Activated CD8-positive, alpha-beta T cell treated with anti-CD3 and anti-CD28 coated beads, Interleukin-2, amount 10 ng/mL, durations not matched to agents 7 days and 5 days (primary cell): ENCODE measurements around the gene LRRC4. TPM values are rescaled to one million over a fixed set of nuclear protein-coding genes. Genes with fewer than 3 reads are reported as not detected.
A peak's percentile ranks its signal among the peaks of the same experiment; 100 is the strongest.

Experiments used
- ATAC-seq: fragments of 150-1000 bp; cut with Tn5 transposase; one replicate; pipeline ENCODE4 v1.10.0; 2021; ENCODE audit warnings: moderate library complexity
- CTCF ChIA-PET: fragments of 350-600 bp; sonication (Branson Sonifier 250); formaldehyde crosslinking; loops from one replicate; lab custom pipeline; 2021; ENCODE audit warnings: antibody characterized with exemption; lab: Charles Lee
- POLR2A ChIA-PET: fragments of 350-600 bp; sonication (Branson Sonifier 250); formaldehyde crosslinking; loops from one replicate; lab custom pipeline; 2021; ENCODE audit warnings: antibody characterized with exemption; lab: Charles Lee
- DNase-seq: peaks from one replicate; pipeline ENCODE4 v3.0.0-alpha.2; 2020
- H3K27ac Mint-ChIP-seq: one replicate; pipeline ENCODE4 v1.8.0; 2021; ENCODE audit warnings: mild to moderate bottlenecking, mixed read lengths
- H3K27me3 Mint-ChIP-seq: one replicate; pipeline ENCODE4 v1.8.0; 2021; ENCODE audit warnings: low read depth, mixed read lengths
- H3K36me3 Mint-ChIP-seq: one replicate; pipeline ENCODE4 v1.8.0; 2021; ENCODE audit warnings: low read depth, mixed read lengths
- H3K4me1 Mint-ChIP-seq: one replicate; pipeline ENCODE4 v1.8.0; 2021; ENCODE audit warnings: low read depth, mixed read lengths
- H3K4me3 Mint-ChIP-seq: one replicate; pipeline ENCODE4 v1.8.0; 2021; ENCODE audit warnings: mild to moderate bottlenecking, mixed read lengths
- H3K9me3 Mint-ChIP-seq: one replicate; pipeline ENCODE4 v1.8.0; 2022; ENCODE audit warnings: mixed read lengths; ENCODE audit not compliant: insufficient read depth
- total RNA-seq, 2 experiments: library from RNA; stranded (reverse); gene quantifications; one replicate each; pipeline ENCODE4 v1.2.3, GENCODE V29; 2021

Gene LRRC4
- total RNA-seq, 2 experiments from 2014 or later, result 0.24 to 0.50 TPM

DNA sequence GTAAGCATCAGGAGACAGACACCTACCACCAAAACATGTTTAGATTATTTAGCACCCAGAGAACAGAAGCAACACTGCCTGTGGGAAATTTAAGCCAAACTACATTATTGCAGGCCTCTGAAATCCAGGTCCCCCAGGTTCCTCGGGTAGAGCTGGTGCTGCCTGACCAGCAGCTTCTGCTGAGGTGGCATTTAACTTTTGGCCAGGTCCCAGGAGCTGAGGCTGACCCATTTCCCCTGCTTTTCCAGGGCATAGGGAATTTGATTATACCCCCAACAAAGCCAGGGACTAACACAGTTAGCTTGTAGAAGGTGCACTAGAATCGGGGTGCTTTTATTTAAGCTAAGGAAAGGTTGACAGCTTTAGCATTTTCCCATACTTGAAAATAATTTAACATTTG lies 4.7 kb downstream of the LRRC4 start:
- Mint-ChIP-seq H3K36me3 (peaks cover 14% of the 10 kb centered on the region), H3K9me3 (no peaks in the 10 kb centered on the region), H3K27ac (no peak overlapping the region), H3K4me1 (no peaks in the 10 kb centered on the region), H3K4me3 (no peak overlapping the region), H3K27me3 (no peaks in the 10 kb centered on the region)
- DNase-seq (no peak), ATAC-seq (no peak)
- ChIA-PET POLR2A (no interaction called here), CTCF (interaction anchor here (1.1 kb wide), 1 partner anchor 28 kb away, joined by 3 read pairs; no protein-coding TSS in a partner anchor)

DNA sequence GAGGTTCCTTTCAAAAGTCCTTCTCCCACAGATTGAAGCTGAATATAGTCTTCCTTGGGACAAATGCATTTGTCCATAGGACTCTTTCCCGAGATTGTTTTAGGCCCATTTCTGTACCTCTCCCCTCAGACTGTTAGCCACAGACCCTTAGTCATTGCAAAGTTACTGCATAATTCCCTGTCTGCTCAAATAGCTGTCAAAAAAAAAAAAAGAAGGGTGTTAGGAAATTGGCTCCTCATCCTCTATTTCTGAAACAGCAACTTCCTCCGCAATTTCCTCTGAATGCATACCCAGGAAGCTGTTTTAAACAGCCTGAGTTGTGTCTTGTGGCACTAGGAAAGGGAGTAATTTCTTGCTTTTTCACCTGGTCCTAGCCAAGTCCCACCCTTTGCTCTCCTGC lies 5.4 kb downstream of the LRRC4 start:
- POLR2A ChIA-PET, result no interaction called here
- H3K36me3 Mint-ChIP-seq, result peaks cover 17% of the 10 kb centered on the region
- no peaks in the 10 kb centered on the region for H3K9me3 Mint-ChIP-seq
- no peaks in the 10 kb centered on the region for H3K27me3 Mint-ChIP-seq
- CTCF ChIA-PET, result interaction anchor here (0.9 kb wide), 2 partner anchors 9 to 34 kb away, joined by 3 read pairs; no protein-coding TSS in a partner anchor
- H3K27ac Mint-ChIP-seq, result no peak overlapping the region
- H3K4me3 Mint-ChIP-seq, result no peak overlapping the region
- DNase-seq (no peak), ATAC-seq (no peak)
- H3K4me1 Mint-ChIP-seq, result no peaks in the 10 kb centered on the region

DNA sequence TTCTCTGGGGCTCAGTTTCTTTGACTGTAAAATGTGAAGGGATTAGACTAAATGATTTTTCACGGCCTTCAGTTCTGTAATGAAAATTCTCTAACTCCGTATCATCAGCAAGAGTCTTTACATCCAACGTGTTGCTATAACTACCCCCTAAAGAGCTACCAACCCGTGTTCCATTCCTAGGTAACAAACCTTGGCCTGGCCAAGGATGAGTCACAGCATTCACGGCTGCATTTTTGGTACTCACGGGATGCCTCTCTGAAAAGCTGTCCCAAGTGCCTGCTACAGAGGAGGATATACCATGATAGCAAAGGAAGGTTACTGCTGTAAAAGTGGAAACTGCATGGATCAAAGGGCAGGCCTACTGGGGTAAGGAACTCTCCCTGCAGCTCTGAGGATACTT lies 5.9 kb downstream of the LRRC4 start:
- DNase-seq (no peak), ATAC-seq (no peak)
- Mint-ChIP-seq H3K9me3 (no peaks in the 10 kb centered on the region), H3K4me1 (no peaks in the 10 kb centered on the region), H3K36me3 (peaks cover 16% of the 10 kb centered on the region), H3K4me3 (no peak overlapping the region), H3K27me3 (no peaks in the 10 kb centered on the region), H3K27ac (no peak overlapping the region)
- ChIA-PET POLR2A (no interaction called here), CTCF (interaction anchor here (0.9 kb wide), 2 partner anchors 10 to 34 kb away, joined by 3 read pairs; no protein-coding TSS in a partner anchor)

DNA sequence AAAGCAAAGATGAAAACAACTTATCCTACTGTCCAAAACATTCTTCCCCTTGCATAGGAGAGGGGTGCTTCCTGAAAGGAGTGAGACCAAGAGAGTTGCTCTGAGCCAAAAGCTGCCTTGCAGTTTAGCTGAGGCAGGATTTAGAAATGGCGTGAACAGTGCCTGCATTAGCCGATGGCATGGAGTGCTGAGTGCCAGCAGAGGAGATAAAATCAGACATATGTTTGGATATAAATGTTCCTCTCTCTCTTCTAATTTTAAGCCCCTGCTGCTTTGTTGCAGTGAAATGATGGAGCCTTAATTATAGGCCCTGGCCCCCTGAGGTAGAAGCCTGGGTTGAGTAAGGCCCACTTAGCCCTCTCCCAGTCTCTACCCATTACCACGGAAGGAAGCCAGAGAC lies 7.1 kb downstream of the LRRC4 start:
- ChIA-PET CTCF (interaction anchor here (0.8 kb wide), 1 partner anchor 139 kb away, joined by 3 read pairs; no protein-coding TSS in a partner anchor), POLR2A (no interaction called here)
- no peaks in the 10 kb centered on the region for H3K9me3 Mint-ChIP-seq
- DNase-seq (no peak), ATAC-seq (no peak)
- H3K4me1 Mint-ChIP-seq, result no peaks in the 10 kb centered on the region
- no peaks in the 10 kb centered on the region for H3K27me3 Mint-ChIP-seq
- H3K27ac Mint-ChIP-seq, result no peak overlapping the region
- no peak overlapping the region for H3K4me3 Mint-ChIP-seq
- H3K36me3 Mint-ChIP-seq, result peaks cover 13% of the 10 kb centered on the region

DNA sequence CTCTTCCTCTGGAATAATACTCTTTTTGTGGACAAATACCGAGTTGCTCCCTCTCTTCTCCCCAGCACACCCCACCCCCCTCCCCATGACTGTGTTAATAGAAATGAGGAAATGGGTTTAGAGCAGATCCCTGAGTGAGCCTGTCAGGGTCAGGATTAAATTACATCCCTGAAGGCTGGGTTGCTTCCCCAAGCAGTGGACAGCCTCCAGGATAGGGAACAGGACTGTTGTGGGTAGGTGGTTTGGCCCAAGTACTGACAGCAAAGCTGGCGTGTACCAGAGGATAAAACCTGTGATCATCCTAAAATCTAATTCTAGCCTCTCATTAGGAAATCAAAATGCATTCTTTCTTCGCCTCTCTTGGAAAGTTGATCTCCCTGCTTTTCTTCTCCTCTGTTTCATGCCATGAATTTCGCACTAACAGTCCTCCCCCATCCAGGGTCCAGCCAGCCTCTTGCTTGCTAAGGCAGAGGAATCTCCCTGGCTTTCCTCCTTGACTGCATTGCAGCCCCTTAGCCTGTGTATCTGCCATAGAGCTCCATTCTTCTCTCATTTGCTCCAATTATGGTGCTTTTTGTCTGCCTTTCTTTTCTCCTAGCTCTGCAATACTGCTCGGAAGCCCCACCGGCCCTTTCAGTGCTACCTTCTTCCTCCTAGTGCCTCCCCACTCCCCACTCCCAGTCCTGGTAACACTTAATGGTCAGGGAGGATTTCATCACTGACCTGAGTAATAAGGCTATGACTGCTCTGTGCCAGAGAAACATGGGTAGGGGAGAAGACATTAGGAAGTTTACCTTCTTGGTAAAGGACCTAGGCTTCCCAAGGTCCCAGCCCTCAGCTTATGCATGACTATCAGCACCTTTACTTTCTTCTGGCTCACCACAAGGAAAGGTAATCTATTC lies 8.4 kb downstream of the LRRC4 start:
- Mint-ChIP-seq H3K27ac (no peak overlapping the region), H3K4me1 (no peaks in the 10 kb centered on the region), H3K4me3 (no peak overlapping the region), H3K9me3 (no peaks in the 10 kb centered on the region), H3K27me3 (no peaks in the 10 kb centered on the region), H3K36me3 (peaks cover 9% of the 10 kb centered on the region)
- ATAC-seq (no peak), DNase-seq (no peak)
- ChIA-PET POLR2A (interaction anchor here (0.8 kb wide), 1 partner anchor 284 kb away, joined by 5 read pairs; no protein-coding TSS in a partner anchor), CTCF (interaction anchor here (1.0 kb wide), 1 partner anchor 186 kb away, joined by 4 read pairs; no protein-coding TSS in a partner anchor)

DNA sequence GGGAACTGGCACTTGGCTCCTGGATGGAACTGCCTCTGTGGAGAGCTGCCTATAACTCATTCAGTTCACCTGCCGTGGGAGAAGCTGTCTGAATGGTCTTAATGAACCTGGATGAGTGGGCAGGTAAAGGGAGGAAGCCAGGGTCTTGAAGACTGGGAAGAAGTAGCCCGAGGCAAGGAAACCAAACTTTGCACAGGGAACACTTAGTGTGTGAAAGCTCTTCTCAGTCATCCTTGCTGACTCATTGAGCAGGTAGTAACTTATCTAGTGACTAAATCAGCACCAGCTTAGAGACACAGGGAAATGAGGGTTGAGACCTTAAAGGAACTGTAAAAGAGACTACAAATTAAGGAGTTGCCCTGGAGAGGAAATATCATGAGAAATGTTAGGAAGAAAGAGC lies 9.9 kb downstream of the LRRC4 start:
- H3K36me3 Mint-ChIP-seq, result peaks cover 9% of the 10 kb centered on the region
- no peak for ATAC-seq
- H3K4me3 Mint-ChIP-seq, result no peak overlapping the region
- no peak for DNase-seq
- no peak overlapping the region for H3K27ac Mint-ChIP-seq
- CTCF ChIA-PET, result interaction anchor here (0.6 kb wide), 1 partner anchor 302 kb away, joined by 3 read pairs; no protein-coding TSS in a partner anchor
- no peaks in the 10 kb centered on the region for H3K27me3 Mint-ChIP-seq
- H3K4me1 Mint-ChIP-seq, result no peaks in the 10 kb centered on the region
- H3K9me3 Mint-ChIP-seq, result no peaks in the 10 kb centered on the region
- POLR2A ChIA-PET, result no interaction called here

DNA sequence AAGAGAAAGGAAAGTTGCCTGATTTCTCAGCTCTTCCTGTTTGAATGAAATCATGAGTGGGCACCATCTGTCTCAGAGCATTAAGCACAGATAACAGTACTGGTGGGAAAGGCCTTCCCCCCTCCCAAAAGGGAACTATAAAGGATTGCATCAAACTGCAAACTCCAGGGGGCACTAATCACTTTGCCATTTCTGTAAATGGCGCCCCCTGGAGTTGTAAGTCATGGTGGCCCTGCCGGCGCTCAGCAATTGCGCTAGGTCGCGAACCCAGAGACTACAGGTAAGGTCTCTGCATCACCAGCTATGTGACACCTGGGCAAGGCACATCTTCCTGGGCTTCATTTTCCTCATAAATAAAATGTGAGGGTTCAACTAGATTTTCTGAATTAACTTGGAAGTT lies 11.1 kb downstream of the LRRC4 start:
- ATAC-seq, result peak; percentile 33
- CTCF ChIA-PET, result interaction anchor here (0.8 to 1.6 kb wide), 2 partner anchors 10 to 165 kb away, joined by 3 to 6 read pairs; no protein-coding TSS in a partner anchor

DNA sequence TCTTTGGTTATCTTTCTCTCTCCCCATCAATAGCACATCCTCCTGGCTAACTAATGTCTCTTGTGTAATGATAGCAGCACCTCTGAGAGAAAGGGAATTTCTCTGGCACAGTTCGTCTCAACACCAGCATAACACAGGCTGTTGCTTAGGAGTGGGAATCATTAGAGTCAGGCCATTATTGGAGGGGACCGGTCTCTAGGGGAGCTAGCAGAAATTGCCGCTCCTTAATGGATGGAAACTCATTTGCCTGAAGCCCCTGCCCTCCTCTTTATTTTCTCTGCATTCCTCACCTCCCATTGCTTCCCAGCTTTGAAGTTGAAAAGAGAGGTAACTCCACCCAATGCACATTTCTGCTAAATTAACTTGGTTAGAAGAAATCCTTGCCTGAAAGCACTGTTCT lies 11.9 kb downstream of the LRRC4 start:
- H3K36me3 Mint-ChIP-seq, result peaks cover 9% of the 10 kb centered on the region
- no peak overlapping the region for H3K4me3 Mint-ChIP-seq
- no peaks in the 10 kb centered on the region for H3K9me3 Mint-ChIP-seq
- no peak overlapping the region for H3K27ac Mint-ChIP-seq
- no peak for ATAC-seq
- no peak for DNase-seq
- H3K27me3 Mint-ChIP-seq, result no peaks in the 10 kb centered on the region
- ChIA-PET POLR2A (no interaction called here), CTCF (interaction anchor here (0.8 to 1.6 kb wide), 4 partner anchors 11 to 190 kb away, joined by 3 to 6 read pairs (median 4); no protein-coding TSS in a partner anchor)
- no peaks in the 10 kb centered on the region for H3K4me1 Mint-ChIP-seq

More for the DNA sequence above, 11.1 kb downstream of the LRRC4 start:
- peak; percentile 45 for DNase-seq
- no peaks in the 10 kb centered on the region for H3K4me1 Mint-ChIP-seq
- H3K27ac Mint-ChIP-seq, result no peak overlapping the region
- peaks cover 9% of the 10 kb centered on the region for H3K36me3 Mint-ChIP-seq
- H3K27me3 Mint-ChIP-seq, result no peaks in the 10 kb centered on the region
- no peak overlapping the region for H3K4me3 Mint-ChIP-seq
- H3K9me3 Mint-ChIP-seq, result no peaks in the 10 kb centered on the region
- POLR2A ChIA-PET, result no interaction called here

DNA sequence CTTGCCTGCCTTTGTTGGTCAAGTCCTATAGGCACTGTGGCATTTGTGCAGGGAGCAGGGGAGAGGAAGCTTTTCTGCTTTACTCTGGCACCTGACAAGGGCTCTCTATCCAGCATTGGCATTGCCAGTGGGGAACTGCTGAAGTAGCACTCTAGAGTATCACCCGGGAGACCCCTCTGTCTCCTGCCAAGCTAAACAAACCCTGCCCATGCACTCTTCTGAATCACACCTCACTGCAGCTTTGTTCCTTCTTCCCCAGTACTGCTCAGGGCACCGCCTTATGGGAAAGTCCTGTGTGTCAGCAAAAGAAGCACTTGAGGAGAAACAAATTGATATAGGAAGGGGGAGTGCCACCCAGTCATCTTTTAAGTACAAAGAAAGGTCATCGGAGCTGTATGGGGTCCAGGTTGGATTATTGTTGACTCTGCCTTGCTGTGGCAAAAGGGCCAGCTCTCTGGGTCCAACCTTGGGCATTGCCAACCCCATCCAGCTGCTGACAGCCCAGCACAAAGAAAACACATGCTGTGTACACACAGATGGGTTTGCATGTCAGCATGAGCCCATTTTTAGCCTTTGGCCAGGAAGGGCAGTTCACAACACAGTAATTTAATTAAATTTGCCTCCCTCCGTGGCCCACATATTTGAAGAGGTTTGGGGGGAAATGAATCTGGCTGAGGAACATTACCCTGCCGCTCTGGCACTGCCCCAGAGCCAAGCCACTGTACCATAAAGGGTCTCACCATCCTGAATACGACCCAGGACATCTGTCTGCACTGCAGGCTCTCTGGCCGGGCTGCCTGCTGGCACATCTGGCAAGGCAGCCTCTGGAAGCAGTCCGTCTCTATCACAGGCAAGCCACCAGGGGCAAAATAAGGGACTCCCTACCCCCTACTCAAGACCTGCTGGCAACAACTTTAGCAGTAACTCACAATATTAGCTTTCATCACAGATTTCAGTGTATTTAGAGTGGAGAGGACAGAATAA lies 13.1 kb downstream of the LRRC4 start:
- ChIA-PET POLR2A (no interaction called here), CTCF (interaction anchor here (0.9 to 1.4 kb wide), 2 partner anchors 191 to 192 kb away, joined by 4 read pairs; no protein-coding TSS in a partner anchor)
- no peak for ATAC-seq
- Mint-ChIP-seq H3K36me3 (peaks cover 9% of the 10 kb centered on the region), H3K27me3 (no peaks in the 10 kb centered on the region), H3K27ac (no peak overlapping the region), H3K4me3 (no peak overlapping the region), H3K9me3 (no peaks in the 10 kb centered on the region), H3K4me1 (no peaks in the 10 kb centered on the region)
- DNase-seq, result no peak

DNA sequence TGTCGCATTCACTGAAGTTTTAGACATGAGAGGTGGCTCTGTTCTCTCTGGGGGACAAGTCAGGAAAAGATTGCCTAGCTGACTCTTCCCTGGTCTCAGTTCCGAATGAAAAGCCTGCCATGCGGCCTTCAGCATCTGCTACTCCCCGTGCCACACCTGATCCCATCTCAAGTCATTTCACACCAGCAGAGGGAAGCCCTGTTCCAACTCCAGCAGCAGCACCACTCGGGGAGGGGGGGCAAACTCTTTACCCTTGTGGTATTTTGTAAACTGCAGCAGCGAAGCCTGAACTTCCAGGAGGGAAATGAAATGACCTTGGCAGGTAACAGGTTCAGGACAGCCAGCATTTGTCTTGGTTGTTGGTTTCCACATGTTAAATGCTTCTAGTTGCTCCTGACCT lies 13.8 kb downstream of the LRRC4 start:
- Mint-ChIP-seq H3K27ac (no peak overlapping the region), H3K36me3 (peaks cover 9% of the 10 kb centered on the region), H3K27me3 (no peaks in the 10 kb centered on the region), H3K4me1 (no peaks in the 10 kb centered on the region), H3K4me3 (no peak overlapping the region), H3K9me3 (no peaks in the 10 kb centered on the region)
- ATAC-seq, result no peak
- ChIA-PET POLR2A (no interaction called here), CTCF (interaction anchor here (1.0 kb wide), 1 partner anchor 193 kb away, joined by 3 read pairs; no protein-coding TSS in a partner anchor)
- no peak for DNase-seq

DNA sequence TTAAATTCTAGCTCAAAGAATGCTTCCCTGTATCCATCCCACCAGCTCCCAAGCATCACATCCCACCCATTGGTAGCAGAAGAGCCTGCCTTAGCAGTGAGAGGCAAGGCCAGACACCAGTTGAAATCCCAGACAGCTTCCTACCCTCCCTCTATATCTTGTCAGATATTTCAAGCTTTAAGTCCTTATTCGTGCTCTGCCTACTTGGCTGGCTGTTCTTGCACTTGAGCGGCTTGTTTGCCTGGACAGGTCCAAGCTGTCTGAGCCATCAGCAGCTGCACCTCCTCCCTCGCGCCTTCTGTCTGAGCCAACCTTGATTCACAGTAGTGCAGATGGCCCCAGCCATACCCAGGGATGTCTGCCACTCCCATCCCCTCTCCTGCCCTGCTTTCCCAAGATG lies 16.4 kb downstream of the LRRC4 start:
- POLR2A ChIA-PET, result no interaction called here
- CTCF ChIA-PET, result no interaction called here
- no peak overlapping the region for H3K4me3 Mint-ChIP-seq
- H3K27me3 Mint-ChIP-seq, result no peaks in the 10 kb centered on the region
- ATAC-seq, result no peak
- peaks cover 4% of the 10 kb centered on the region for H3K36me3 Mint-ChIP-seq
- no peak overlapping the region for H3K27ac Mint-ChIP-seq
- DNase-seq, result no peak
- no peaks in the 10 kb centered on the region for H3K9me3 Mint-ChIP-seq
- no peaks in the 10 kb centered on the region for H3K4me1 Mint-ChIP-seq
